NCI-H526 (cell line): ENCODE measurements around the gene OSBPL8.
"Not testable (repeated sequence)": the region's sequence is repeated elsewhere in the genome, so short reads cannot be mapped to it uniquely, and the experiment has no call there.

Experiments
- DNase-seq, 2 experiments: peaks; one replicate each; lab custom pipeline; 2025; lab: John Stamatoyannopoulos, UW

The OSBPL8 gene

DNA sequence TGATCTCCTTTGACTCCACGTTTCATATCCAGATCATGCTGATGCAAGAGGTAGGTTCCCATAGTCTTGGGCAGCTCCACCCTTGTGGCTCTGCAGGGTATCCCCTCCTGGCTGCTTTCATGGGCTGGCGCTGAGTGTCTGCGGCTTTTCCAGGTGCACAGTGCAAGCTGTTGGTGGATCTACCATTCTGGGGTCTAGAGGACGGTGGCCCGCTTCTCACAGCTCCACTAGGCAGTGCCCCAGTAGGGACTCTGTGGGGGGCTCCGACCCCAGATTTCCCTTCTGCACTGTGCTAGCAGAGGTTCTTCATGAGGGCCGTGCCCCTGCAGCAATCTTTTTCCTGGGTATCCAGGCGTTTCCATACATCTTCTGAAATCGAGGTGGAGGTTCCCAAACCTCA is 199.3 kb downstream of the OSBPL8 start:
- no peak for DNase-seq

DNA sequence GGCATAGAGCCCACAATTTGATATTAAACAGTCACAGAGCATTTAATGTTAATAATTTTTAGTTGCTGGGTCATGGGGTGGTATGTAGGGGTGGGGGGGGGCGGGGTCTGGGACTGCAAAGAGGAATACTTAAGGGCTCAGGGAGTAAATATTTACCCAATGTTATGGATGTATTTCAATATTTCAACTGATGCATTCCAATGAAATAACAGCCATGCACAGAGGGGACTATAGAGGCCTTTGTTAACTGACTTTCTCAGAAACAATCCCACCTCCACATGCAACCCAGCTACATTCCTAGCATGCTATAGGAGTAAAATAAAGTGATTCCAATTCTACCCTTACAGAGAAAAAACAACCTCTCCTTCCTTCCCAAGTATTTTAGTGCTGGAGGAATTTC is 203.5 kb downstream of the OSBPL8 start:
- no peak for DNase-seq

- DNase-seq, result peak; percentile 86 to 95
These were observed 211.3 kb downstream of the OSBPL8 start, which contains the start of gene BBS10 for GRCh38 chr12:76348079-76348901. TSS of gene BBS10 (minus strand) at chr12:76348415. CDS start at chr12:76348358, 57 bp downstream.

GRCh38 chr12:76346798-76347420 is 212.7 kb downstream of the OSBPL8 start:
- peak; percentile 9 to 49 for DNase-seq

- no peak for DNase-seq
These were observed 213.3 kb downstream of the OSBPL8 start for GRCh38 chr12:76346236-76346635.

DNA sequence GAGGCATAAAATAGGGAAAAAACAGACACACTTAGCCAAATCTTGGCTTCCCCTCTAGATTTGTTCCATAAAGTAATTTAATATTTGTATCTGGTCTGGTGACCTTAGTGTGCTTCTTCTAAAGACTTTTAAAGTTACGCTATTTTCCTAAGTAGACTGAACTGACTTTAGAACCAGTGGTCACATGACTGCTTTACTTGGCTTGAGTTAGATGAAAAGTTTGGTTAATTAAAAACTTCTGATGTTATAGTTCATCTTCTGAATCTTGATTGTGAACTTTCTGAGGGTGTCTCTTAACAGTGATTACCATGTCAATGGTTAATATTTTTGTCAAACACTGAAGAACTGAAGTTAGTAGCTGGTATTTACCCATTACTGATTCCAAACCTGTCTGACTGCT is 214.0 kb downstream of the OSBPL8 start:
- DNase-seq, result no peak

DNA sequence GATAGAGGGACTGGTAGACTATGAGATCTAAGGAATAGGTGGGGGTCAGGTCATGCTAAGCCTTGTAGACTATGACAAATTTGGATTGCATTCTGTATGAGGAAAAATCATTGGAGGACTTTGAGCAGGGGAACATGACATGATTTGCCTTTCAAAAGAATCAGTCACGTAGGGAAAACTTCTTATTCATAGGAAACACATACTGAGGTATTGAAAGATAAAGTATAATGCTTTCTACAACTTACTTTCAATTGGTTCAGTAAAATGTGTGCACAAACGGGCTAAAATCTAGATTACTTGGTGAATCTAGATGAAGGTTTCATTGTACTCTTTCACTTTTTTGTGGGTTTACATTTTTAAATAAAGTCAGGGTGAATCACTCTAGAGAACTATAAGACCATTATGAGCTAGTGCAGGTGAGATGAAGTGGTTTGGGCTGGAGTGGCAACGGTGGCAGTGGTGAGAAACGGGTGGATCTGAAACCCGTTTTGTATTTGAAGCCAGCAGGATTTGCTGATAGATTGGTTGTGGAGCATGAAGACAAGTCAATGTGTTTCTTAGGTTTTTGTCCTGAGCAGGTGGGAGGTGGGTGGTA is 218.0 kb downstream of the OSBPL8 start:
- DNase-seq, result no peak

GRCh38 chr12:76340680-76341435 is 218.7 kb downstream of the OSBPL8 start:
- DNase-seq, result no peak

DNA sequence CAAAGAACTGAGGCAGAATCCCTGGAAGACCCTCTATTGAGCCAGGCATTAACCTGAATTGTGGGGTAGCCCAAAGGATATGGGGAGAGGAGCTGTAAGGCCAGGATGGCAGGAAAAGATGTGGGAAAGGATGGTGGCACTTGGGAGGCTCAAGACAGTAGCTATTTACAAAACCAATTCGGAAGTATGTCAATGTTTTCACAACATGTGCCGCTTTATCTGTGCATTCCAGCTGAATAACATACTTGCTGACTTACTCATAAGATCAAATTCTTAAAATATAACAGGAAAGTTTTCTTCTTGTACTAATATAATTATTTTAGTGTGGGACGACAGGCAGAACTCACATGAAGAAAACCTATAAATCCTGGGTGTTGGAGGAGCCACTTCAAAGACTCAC is 222.0 kb downstream of the OSBPL8 start:
- no peak for DNase-seq

DNA sequence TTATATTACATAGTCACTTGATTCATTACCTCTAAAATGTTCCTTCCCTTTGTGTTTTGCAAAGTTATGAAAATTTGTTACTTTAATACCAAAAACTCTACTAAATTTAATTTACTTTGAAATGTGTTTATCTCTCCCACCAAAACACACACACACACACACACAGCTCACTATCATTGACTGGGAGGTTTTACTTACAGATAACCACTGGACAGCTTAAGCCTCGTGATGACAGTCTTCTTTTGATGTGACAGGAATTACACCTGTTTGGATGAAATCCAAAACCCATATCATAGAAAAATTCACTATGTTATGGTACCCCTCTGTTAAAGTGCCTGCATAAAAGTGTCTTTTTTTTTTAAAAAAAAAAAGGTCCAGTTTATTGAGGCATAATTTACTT is 227.0 kb downstream of the OSBPL8 start:
- DNase-seq, result no peak

DNA sequence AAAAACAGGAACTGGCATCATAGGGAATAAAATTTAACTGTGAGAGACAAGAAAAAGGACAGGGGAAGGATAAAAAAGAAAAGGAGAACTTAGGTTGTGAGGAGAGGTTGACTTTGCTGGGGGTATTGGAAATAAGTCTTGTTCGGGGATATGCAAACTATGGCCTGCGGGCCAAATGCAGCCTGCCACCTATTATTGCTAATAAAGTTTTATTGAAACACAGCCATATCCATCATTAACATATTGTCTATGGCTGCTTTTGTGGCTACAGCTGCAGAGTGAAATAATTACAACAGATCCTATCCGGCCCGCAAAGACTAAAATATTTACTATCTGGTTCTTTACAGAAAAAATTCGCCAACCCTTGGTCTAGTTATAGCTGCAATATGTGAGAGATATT is 230.0 kb downstream of the OSBPL8 start:
- no peak for DNase-seq

GRCh38 chr12:76329159-76329558 is 230.4 kb downstream of the OSBPL8 start:
- no peak for DNase-seq

DNA sequence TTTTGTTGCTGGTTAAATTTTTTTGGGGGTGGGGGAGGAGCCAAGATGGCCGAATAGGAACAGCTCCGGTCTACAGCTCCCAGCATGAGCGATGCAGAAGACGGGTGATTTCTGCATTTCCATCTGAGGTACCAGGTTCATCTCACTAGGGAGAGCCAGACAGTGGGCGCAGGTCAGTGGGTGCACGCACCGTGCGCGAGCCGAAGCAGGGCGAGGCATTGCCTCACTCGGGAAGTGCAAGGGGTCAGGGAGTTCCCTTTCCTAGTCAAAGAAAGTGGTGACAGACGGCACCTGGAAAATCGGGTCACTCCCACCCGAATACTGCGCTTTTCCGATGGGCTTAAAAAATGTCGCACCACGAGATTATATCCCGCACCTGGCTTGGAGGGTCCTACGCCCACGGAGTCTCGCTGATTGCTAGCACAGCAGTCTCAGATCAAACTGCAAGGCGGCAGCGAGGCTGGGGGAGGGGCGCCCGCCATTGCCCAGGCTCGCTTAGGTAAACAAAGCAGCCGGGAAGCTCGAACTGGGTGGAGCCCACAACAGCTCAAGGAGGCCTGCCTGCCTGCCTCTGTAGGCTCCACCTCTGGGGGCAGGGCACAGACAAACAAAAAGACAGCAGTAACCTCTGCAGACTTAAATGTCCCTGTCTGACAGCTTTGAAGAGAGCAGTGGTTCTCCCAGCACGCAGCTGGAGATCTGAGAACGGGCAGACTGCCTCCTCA is 239.8 kb downstream of the OSBPL8 start:
- DNase-seq, result not testable (repeated sequence)

- peak in 1 of 2 experiments; percentile 30 for DNase-seq
These were observed 240.6 kb downstream of the OSBPL8 start for GRCh38 chr12:76318773-76319594.

DNA sequence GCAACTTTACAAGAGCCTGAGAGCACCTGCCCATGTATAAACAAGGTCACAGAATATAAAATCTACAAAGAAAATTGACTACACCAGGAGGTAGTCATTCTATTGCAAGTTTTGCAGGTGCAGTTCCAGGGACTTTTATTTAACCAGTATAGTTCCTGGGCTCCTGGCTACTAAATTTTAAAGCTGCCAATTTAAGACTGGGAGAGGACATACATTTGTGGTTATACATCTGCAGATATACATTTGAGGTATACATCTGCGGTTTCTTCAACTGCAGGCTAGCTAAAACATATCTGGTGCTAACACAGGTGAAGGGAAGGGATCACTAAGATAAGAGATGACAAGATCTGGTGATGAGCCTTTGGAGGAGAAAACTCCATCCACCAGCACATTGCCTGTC is 241.6 kb downstream of the OSBPL8 start:
- DNase-seq, result no peak

- no peak for DNase-seq
These were observed 243.1 kb downstream of the OSBPL8 start for GRCh38 chr12:76316468-76316867.

DNA sequence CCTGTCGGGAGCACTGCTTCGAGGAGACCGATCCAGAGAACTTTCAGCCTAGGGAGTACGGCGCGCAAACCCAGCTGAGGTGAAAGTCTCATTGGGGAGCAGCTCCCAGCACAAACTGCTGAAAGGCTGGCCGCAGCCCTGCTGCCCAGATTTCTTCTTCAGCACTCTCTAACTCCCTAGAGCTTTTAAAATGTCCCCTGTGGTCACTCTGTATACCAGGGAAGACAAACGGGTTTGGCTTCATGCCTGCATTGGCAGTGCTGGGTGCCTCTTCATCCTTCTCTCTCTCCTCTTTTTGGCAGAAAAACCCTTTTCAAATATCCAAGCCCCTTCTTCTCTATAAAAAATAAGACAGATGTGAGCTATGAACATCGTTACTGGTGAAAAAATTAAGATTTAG is 246.3 kb downstream of the OSBPL8 start:
- no peak for DNase-seq

- no peak for DNase-seq
These were observed 247.3 kb downstream of the OSBPL8 start for GRCh38 chr12:76312315-76312714.

DNA sequence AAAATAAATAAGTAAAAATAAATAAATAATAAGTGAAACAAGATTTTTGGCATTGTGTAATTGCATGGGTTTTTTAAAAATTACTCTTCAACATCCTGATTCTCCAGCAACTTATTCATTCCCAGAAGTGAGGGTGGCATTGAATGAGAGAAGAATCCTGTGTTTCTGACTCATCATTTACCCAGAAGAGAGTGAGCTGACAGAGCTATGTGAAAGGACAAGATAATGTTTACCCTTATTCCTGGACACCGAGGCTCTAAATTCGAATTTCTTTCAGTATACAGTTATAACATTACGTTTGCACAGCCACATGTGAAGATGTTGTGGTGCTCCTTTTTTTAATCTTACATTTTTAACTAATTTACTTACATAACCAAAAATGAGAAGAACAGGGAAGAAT is 247.8 kb downstream of the OSBPL8 start:
- no peak for DNase-seq

DNA sequence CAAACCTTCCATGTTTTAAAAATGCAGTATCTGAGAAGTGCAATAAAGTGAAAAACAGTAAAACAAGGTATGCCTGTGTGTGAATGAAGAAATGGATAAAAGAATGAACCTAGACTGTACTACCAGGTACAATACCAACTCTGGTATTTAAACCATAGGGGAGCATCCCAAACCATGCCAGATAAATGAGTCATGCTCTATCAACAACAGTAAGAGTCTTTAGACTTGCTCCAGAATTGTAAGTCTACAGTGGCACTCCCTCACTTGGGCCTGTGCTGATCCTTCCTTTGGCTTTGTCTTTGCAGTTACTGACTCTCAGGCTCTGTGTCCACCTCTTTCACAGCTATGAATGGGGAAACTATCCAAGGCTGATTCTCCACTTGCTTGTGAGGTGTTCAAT is 249.5 kb downstream of the OSBPL8 start:
- DNase-seq, result no peak

- no peak for DNase-seq
These were observed 250.7 kb downstream of the OSBPL8 start for GRCh38 chr12:76308866-76309265.
